Measurements from ENCODE around the gene ZNF646.

The ZNF646 gene

GRCh38 chr16:31073970-31074813 lies at the start of gene ZNF646, which contains the start of gene ZNF668:
TSS of gene ZNF646 (plus strand) at chr16:31074422. CDS start at chr16:31076325, 1,903 bp downstream.
TSS of gene ZNF668 (minus strand) at chr16:31074240. CDS start at chr16:31064459, 9,781 bp downstream.
- DNase-seq = peak; percentile 99

- DNase-seq = no peak
Observed at GRCh38 chr16:31025339-31025738, 48.9 kb upstream of the ZNF646 start.

GRCh38 chr16:31029272-31029671 lies 45.0 kb upstream of the ZNF646 start:
- no peak for DNase-seq

- DNase-seq = no peak
Observed at GRCh38 chr16:31031276-31031675, 42.9 kb upstream of the ZNF646 start.

GRCh38 chr16:31032736-31033708 lies 41.2 kb upstream of the ZNF646 start, which contains the start of gene STX4:
TSS of gene STX4 (plus strand) at chr16:31033558. CDS start at chr16:31033806, 248 bp downstream.
- peak; percentile 100 for DNase-seq

GRCh38 chr16:31033709-31034492 lies 40.3 kb upstream of the ZNF646 start:
- DNase-seq = peak; percentile 94

- DNase-seq = no peak
Observed at GRCh38 chr16:31036691-31037090, 37.5 kb upstream of the ZNF646 start.

GRCh38 chr16:31038993-31039392 lies 35.2 kb upstream of the ZNF646 start:
- no peak for DNase-seq

- DNase-seq = no peak
Observed at GRCh38 chr16:31042866-31043265, 31.4 kb upstream of the ZNF646 start.

- DNase-seq = no peak
Observed at GRCh38 chr16:31043352-31043751, 30.9 kb upstream of the ZNF646 start.

- no peak for DNase-seq
Observed at GRCh38 chr16:31043898-31044481, 30.2 kb upstream of the ZNF646 start.

- no peak for DNase-seq
Observed at GRCh38 chr16:31050280-31051030, 23.8 kb upstream of the ZNF646 start.

GRCh38 chr16:31052114-31052513 lies 22.1 kb upstream of the ZNF646 start:
- DNase-seq = no peak

- DNase-seq = no peak
Observed at GRCh38 chr16:31055613-31056012, 18.6 kb upstream of the ZNF646 start.

- DNase-seq = no peak
Observed at GRCh38 chr16:31061126-31061812, 13.0 kb upstream of the ZNF646 start.

- no peak for DNase-seq
Observed at GRCh38 chr16:31061813-31062440, 12.3 kb upstream of the ZNF646 start.

GRCh38 chr16:31063495-31063842 lies 10.8 kb upstream of the ZNF646 start:
- DNase-seq = no peak

- no peak for DNase-seq
Observed at GRCh38 chr16:31063843-31064611, 10.2 kb upstream of the ZNF646 start.

- peak; percentile 78 for DNase-seq
Observed at GRCh38 chr16:31064882-31065461, 9.2 kb upstream of the ZNF646 start.

Data from eye (tissue), 1 donor.